IMR-90 (cell line): ENCODE measurements around the gene FNDC10.
"Not testable (repeated sequence)": the region's sequence is repeated elsewhere in the genome, so short reads cannot be mapped to it uniquely, and the experiment has no call there.

Experiments
- BHLHE40 ChIP-seq: fragments of 150-350 bp; IDR thresholded peaks from 2 replicates; pipeline ENCODE4 v1.6.1; 2016; ENCODE audit warnings: mild to moderate bottlenecking, low read depth, low read length
- CEBPB ChIP-seq: IDR thresholded peaks from 2 replicates; pipeline ENCODE4 v1.6.1; 2012; ENCODE audit warnings: low read depth, low read length, improper control_type of control experiment
- CHD1 ChIP-seq: IDR thresholded peaks from 2 replicates; pipeline ENCODE4 v1.6.1; 2012; ENCODE audit warnings: low read depth, low read length, improper control_type of control experiment
- FOS ChIP-seq: fragments of 150-350 bp; IDR thresholded peaks from 2 replicates; pipeline ENCODE4 v1.6.1; 2016; ENCODE audit warnings: low read depth, low read length
- MAFK ChIP-seq: IDR thresholded peaks from 2 replicates; pipeline ENCODE4 v1.6.1; 2012; ENCODE audit warnings: low read depth, low read length, improper control_type of control experiment
- POLR2A ChIP-seq: IDR thresholded peaks from 2 replicates; pipeline ENCODE4 v1.6.1; 2012; ENCODE audit warnings: mild to moderate bottlenecking, low read depth, low read length
- RAD21 ChIP-seq: IDR thresholded peaks from 2 replicates; pipeline ENCODE4 v1.6.1; 2012; ENCODE audit warnings: low read length, improper control_type of control experiment
- RFX5 ChIP-seq: IDR thresholded peaks from 2 replicates; pipeline ENCODE4 v1.8.0; 2012; ENCODE audit warnings: low read depth, mild to moderate bottlenecking, low read length, moderate library complexity
- TF ChIP-seq, protein P1 (sequence below): conservative IDR thresholded peaks from 2 replicates; pipeline ENCODE4 v1.5.1; 2012; ENCODE audit warnings: mild to moderate bottlenecking, low read depth, low read length, improper control_type of control experiment
- TF ChIP-seq, protein P2 (sequence below): fragments of 150-350 bp; IDR thresholded peaks from 2 replicates; pipeline ENCODE4 v1.6.1; 2016; ENCODE audit warnings: low read depth, mild to moderate bottlenecking, low read length, moderate library complexity, borderline replicate concordance

DNA sequence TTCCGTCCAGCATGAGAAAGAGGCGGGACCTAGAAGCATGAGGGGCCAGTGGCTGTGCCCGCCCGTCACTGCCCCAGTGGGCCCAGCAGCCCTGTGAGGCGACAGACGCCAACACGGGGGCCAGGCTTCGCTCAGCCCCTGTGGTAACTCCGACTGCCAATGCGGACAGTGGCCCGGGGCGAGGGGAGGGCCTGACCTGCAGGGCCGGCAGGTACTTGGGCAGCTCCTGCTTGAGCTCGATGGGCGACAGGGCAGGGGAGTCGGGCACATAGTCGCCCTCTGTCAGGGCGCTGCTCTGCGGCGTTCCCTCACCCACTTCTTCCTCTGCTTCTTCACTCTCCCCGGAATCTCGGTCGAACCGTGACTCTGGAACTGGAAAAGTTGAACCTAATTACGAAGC lies 40.1 kb upstream of the FNDC10 start:
- not testable (repeated sequence) for TF ChIP-seq MAFK, BHLHE40, CHD1, RAD21, POLR2A, RFX5, CEBPB, FOS
- TF ChIP-seq, protein P1, sequence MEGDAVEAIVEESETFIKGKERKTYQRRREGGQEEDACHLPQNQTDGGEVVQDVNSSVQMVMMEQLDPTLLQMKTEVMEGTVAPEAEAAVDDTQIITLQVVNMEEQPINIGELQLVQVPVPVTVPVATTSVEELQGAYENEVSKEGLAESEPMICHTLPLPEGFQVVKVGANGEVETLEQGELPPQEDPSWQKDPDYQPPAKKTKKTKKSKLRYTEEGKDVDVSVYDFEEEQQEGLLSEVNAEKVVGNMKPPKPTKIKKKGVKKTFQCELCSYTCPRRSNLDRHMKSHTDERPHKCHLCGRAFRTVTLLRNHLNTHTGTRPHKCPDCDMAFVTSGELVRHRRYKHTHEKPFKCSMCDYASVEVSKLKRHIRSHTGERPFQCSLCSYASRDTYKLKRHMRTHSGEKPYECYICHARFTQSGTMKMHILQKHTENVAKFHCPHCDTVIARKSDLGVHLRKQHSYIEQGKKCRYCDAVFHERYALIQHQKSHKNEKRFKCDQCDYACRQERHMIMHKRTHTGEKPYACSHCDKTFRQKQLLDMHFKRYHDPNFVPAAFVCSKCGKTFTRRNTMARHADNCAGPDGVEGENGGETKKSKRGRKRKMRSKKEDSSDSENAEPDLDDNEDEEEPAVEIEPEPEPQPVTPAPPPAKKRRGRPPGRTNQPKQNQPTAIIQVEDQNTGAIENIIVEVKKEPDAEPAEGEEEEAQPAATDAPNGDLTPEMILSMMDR, result not testable (repeated sequence)
- TF ChIP-seq, protein P2, sequence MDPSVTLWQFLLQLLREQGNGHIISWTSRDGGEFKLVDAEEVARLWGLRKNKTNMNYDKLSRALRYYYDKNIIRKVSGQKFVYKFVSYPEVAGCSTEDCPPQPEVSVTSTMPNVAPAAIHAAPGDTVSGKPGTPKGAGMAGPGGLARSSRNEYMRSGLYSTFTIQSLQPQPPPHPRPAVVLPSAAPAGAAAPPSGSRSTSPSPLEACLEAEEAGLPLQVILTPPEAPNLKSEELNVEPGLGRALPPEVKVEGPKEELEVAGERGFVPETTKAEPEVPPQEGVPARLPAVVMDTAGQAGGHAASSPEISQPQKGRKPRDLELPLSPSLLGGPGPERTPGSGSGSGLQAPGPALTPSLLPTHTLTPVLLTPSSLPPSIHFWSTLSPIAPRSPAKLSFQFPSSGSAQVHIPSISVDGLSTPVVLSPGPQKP, result not testable (repeated sequence)
